GM12872 (cell line): Measurements from ENCODE around the gene PTP4A1.

Experiments used
- CTCF ChIP-seq: IDR thresholded peaks from 3 replicates; pipeline ENCODE4 v1.5.1; 2011; ENCODE audit warnings: low read depth, mild to moderate bottlenecking, low read length, moderate library complexity; ENCODE audit not compliant: insufficient read depth

Gene PTP4A1

GRCh38 chr6:63572044-63572746 lies at the start of gene PTP4A1, which contains the start of gene LOC128125822:
Gene PTP4A1 (plus strand): TSS chr6:63572480. CDS start chr6:63576881, 4,401 bp downstream.
Gene LOC128125822 (plus strand): TSS chr6:63572480.
- TF ChIP-seq CTCF: no peak

GRCh38 chr6:63523630-63524029 lies 48.6 kb upstream of the PTP4A1 start:
- no peak for TF ChIP-seq CTCF

GRCh38 chr6:63525186-63525878 lies 46.9 kb upstream of the PTP4A1 start:
- peak; percentile 24; the same call in 1 of the 3 replicates for TF ChIP-seq CTCF

DNA sequence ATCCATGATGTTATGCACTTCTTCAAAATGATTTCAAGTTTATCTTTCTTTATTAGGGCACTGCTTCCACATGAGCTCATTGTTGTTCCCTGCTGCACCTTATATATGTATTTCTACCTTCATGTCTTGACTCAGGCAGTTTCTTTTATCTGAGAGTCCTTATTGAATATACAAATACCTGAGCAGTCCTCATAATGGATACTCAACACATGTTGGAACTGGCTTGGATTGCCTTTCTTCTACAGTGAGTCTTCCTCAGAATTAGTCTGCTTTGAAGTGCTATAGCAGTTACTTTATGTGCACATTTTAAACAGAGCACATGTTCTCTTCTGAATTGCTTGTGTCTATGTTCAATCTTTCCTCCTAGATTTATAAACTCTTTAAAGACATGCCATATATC lies 45.3 kb upstream of the PTP4A1 start:
- TF ChIP-seq CTCF: no peak

DNA sequence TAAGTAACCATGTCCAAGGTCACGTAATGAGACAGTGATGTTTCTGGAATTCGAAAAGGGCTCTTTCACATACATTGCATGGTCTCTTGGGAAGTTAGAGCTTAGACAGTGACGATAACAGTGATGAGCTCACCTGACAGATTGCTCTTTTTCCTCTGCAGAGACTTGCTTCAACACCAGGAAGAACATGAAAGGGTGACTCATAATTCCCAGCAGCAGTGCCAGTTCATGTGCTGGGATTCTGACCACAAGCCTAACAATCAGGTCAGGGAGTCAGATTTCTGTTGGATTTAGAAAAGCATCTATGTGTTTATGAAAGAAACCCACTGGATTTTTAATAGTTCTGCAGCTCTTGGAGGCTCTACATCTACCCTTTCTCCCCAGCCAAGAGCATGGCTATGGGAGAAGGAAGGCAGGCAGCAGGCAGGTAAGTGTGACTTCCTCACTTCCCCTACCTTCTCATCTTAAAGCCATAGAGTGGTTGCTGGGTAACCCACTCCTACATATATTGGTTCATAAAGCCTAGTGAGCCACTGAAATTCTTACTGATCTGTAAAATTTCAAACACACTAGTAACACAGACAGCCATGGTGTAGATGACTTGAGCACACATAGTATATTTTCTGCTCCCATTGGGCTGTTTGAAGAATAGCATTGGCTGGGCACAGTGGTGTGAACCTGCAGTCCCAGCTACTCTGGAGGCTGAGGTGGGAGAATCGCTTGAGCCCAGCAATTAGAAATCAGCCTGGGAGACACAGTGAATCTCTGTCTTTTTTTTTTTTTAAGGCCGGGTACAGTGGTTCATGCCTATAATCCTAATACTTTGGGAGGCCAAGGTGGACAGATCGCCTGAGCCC lies 44.4 kb upstream of the PTP4A1 start:
- TF ChIP-seq CTCF: no peak

DNA sequence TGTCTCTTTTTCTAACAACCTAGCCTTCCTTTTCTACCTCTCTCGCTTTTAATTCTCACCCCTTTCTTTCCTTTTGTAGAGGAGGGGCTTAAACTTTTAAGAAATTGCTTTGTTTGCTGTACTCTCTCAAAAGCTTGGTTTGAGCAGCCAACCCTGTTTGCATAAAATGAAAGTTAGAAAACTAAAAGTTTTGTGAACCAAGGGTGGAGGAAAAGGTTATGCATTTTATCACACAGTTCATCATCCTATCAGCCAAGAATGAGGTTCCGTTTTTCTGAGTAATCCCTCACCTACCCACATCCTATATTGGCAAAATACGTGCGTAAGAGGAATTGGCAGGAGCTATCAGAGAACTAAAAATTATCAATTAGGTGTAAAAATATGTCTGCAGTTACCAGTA lies 42.8 kb upstream of the PTP4A1 start:
- no peak for TF ChIP-seq CTCF

- no peak for TF ChIP-seq CTCF
These were observed 42.1 kb upstream of the PTP4A1 start for GRCh38 chr6:63530182-63530581.
